ENCODE results near the gene RBP3.

DNA sequence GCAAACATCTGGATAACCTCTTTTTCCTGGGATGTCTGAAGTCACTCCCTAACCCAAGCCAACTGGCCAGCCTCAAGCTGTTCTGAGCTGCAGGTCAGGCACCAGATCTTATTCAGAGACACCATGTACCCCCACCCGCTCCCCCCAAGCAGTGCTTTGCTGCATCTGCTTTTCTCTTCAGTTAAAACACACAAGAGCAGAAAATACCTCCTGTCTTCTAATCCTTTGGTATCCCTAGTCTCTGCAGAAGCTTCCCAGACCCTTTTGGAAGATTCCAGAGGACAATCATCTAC, 32.9 kb downstream of the RBP3 start:
- TF ChIP-seq ZNF416 (tag by site-specific recombination; IDR thresholded peaks at IDR 0.05), result no peak
- TF ChIP-seq, protein P1, sequence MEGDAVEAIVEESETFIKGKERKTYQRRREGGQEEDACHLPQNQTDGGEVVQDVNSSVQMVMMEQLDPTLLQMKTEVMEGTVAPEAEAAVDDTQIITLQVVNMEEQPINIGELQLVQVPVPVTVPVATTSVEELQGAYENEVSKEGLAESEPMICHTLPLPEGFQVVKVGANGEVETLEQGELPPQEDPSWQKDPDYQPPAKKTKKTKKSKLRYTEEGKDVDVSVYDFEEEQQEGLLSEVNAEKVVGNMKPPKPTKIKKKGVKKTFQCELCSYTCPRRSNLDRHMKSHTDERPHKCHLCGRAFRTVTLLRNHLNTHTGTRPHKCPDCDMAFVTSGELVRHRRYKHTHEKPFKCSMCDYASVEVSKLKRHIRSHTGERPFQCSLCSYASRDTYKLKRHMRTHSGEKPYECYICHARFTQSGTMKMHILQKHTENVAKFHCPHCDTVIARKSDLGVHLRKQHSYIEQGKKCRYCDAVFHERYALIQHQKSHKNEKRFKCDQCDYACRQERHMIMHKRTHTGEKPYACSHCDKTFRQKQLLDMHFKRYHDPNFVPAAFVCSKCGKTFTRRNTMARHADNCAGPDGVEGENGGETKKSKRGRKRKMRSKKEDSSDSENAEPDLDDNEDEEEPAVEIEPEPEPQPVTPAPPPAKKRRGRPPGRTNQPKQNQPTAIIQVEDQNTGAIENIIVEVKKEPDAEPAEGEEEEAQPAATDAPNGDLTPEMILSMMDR (tag by site-specific recombination; IDR thresholded peaks at IDR 0.05), result no peak

All from HEK293 (cell line).